ENCODE measurements around the gene NEMP1.
"Not testable (repeated sequence)": the region's sequence is repeated elsewhere in the genome, so short reads cannot be mapped to it uniquely, and the experiment has no call there.

The NEMP1 gene

DNA sequence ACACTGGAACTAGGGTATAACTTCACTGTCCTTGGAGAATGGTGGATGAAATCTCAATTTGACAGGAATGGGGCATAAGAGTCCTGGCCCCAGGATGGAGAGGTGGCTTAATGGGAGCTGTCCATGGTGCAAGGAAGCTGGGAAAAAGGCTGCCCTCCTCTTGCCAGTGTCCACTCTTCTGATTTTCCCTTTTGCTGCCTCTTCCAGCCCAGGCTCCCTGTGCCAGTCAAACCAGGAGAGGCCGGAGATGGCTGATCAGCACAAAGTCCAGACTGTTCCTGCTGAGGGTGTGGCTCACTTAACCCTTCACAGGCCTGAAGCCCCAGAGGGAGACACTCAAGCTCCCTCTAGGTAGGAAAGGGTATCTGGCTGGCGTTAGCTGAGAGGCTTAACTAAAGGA lies 28.7 kb downstream of the NEMP1 start, which contains the start of gene MYO1A:
Gene MYO1A (minus strand): TSS at position 240 of the 400 bp plus-strand sequence. CDS start 1,806 bp downstream, outside the sequence.
- no peak for DNase-seq

DNA sequence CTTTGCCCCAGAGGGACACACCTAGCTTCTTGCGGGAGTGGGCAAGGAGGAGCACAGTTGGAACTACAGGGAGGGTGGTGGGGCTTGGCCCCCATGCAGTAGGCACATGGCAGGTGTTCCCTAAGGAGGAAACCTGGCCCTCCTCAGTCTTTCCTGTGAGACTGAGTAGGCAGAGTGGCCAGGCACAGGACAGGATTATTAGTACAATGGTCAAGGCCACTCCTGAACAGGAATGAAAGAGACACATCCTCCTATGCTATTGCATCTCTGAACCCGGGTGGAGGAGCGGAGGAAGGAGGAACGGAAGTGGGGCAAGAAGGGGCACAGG lies 29.5 kb downstream of the NEMP1 start:
- no peak for DNase-seq

DNA sequence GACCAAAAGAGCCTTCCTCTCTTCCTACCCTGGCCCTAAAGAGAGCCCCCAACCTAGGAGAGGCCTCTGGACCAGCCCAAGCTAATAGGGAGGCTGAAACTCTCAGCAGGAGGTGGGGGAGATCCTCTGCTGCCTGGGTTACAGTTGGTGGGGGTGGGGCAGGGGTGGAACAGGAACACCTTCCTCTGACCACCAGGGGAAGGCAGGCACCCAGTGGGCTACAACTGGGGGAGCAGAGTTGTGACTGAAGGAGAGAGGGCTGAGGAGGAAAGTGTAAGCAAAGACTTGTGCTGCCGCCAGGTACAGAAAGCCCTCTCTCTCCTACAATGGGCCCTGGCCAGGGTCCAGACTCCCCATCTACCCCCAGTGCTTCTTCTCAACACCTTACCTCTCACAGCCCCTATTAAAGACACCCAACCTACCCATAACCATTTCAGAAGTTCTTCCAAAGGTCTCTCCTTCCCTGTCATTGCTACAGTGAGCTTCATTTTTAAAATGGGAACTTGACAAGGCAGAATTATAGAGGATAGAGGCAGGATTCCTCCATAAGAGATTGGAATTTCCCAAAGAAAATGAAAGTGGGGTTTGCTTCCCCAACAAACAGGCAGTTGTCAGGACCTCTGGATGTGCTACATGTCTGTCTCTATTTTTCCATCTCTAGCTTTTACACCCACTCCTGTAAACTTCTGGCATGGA lies 30.0 kb downstream of the NEMP1 start:
- DNase-seq = no peak

DNA sequence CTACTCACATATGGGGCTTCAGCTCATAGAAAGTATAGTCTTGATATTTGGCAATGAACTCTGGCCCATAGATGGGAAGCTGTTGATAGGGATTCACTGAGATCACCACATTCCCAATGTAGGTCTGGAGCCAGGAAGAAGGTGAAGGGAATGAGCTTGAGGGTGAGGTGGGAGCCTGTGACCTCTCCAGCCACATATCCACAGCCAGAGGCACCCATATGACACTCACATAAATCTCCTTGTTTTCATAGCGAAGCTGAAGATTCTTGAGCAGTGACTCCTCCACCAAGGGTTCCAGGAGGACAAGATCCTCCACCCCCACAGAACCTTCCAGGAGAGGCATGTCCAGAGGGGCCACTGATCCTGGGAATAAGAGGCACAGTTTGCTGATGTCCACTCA lies 30.6 kb downstream of the NEMP1 start:
- DNase-seq = no peak

DNA sequence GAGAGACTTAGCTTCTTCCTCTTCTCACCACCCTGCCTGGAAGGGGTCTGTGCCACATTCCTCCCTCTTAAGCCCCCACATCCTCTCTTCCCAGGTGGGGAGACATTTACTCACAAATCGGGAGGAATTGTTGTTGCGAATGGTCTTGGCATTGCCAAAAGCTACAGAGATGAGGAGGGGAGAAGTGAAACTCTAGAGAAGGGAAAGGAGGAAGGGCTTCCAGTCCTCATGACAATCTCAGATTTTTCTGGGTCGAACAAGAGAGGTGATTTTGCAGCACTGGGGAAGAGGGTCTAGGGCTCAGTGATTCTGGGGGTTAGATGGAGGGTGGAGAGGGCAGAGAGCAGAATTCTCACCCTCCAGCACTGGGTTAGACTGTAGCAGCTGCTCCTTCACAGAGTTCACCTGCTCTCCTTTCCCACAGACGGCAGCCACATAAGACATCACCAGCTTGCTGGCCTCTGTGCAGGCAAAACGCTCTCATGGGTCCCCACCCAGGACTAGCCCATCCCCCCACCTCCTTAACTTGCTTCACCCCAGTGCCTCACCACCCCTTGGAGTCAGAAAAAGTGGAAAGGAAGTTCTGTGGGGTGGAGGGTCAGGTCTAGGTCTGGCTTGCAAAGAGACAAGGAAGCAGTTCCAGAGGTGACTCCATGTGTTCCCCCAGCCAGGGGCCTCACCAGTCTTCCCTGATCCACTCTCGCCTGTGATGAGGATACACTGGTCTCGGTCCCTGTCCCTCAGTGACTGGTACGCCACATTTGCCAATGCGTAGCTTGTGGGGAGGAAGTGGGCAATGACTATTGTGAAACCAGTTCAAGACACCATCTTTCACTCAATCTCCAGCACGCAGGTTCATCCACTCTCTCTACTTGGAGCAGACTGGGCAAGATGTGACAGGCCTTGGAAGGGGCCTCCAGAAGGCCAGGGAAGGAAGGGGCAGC lies 31.4 kb downstream of the NEMP1 start:
- DNase-seq = peak; percentile 67 to 76

DNA sequence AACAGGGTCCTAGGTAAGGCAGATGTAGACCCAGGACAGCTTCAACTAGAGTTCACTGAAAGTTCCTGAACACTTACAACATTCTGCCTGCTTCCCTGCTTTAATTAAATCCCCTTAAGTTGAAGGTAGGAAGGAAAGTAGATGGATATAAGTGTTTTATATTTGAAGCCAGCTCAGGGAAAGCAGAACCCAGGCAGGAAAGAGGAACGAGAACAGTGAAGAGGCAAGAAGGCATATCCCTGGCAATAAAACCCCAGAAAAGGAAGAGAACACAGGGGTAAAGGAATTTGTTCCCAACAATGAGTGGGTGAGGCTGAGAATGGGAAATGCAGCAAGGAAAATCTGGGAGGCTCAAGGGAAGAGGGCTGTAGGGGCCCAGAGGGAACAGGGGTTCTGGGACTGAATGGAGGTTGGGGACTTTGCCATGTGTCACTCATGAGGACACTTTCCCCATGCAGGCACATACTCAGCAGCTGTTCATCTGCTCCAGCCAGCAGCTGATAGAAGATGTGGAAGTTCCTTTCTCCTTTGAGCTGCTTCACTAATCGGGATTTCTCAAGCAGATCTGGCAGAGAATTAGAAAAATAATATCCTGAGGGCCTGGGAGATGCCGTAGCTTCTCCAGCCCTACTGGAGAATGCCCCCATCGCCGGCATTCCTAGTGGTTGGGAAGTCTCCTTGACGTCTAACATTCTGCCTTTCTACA lies 32.4 kb downstream of the NEMP1 start:
- no peak for DNase-seq

DNA sequence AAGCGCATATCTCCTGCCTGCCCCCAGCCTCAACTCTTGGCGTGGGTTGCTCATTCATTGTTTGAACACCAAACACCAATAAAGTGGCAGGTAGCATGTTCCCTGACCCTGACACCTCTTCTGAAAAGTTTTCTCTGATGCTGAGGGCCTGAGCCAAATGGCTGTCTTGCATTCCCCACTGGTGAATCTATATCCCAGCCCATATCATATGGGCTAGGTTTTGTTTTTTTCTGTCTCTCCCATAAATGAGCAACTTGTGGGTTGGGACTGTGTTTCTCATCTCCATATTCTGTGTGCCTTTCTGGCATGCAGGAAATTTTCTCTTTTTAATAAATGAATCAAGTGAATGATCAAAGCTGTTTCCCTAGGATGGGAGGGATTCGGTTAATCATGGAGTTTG lies 33.7 kb downstream of the NEMP1 start:
- DNase-seq = no peak

DNA sequence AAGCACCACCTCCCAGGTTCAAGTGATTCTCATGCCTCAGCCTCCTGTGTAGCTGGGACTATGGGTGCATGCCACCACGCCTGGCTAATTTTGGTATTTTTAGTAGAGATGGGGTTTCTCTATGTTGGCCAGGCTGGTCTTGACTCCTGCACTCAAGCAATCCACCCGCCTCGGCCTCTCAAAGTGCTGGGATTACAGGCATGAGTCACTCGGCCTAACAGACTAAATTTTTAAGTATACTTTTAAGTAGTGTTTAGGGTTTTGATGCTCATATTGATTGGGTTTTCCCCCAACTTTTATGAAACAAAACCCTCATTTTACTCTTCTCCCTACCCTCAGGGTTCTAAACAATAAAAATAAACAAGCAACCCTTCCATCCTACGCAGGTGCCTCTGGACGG lies 34.1 kb downstream of the NEMP1 start:
- DNase-seq = no peak

DNA sequence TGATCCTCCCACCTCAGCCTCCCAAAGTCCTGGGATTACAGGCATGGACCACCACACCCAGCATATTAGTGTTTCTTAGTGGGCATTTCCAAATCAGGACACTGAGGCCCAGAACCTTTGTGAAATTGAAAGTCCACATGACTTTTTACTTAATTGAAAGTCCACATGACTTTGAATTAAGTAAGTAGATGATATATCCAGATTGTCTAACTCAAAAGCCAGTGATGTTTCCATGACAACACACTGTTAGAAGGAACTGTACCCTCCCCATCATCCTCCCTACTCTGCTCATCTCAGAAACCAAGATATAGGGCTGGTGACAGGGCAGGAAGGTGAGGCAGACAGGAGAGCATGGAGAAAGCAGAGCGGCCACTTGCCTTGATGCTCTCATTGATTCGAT lies 35.9 kb downstream of the NEMP1 start:
- no peak for DNase-seq

DNA sequence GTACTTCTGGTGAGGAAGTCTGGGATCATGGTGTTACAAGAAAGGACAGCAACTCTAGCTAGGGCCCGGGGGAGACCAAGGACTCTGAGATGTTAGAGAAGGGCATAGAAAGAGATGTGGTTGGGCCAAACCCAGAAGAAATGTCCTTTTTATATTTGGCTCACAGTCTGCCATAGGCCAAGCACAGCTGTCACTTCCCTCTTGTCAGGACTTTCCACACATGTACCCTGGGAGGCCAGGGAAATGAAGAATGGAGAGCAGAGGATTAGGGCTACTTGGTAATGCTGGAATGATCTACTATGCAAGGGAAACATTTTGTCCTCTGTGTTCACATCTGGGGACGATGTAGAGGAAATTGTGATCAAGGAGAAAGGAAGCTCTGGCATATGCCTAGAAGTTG lies 37.8 kb downstream of the NEMP1 start:
- no peak for DNase-seq

DNA sequence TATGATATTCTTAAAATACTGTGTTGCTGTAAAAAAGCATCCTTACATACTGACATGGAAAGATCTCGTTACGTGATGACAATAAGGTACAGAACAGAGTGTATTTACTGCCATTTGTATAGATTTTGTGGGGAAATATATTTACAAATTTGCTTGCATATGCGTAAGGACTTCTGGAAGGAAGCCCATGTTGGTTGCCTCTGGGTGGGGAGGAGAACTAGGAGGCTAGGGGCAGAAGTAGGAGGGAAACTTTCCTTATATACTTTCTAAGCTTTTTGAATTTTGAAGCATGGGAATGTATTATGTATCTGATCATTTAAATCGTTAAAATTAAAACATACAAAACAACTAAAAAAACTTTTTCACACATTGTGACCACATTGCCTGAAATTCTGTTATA lies 38.4 kb downstream of the NEMP1 start:
- no peak for DNase-seq

DNA sequence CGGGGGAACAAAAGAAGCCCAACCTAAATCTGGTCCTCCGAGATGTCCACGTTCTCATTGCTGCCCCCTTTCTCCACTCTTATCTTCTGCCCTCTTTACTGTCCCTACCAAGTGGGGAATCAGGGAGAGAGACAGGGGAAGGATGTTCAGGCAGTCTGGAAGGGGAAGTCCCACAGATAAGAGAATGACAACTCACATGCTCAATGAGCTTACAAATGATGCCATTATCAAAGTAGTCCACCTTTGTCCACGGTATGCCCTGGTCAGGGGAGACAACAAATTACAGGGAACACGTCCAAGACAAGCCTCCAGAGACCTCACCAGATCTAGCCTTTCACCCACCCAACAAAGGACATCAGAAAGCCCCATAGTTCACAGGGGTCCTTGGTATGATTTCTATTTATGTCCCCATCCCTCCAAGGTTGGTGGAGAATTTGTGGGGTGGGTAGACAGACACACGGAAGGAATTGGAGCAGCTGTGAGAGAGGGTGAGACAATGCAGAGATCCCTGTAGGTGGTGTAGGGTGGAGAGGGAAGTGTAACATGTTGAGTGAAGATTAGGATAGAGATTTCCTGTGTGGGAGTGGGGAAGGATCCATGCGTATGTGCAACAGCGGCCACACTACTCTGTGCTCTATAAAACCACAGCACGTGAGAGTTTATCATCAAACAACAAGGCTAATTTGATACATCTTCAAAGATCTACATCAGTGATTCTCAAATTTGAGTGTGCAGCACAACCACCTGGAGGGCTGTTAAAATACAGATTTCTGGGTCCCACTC lies 39.4 kb downstream of the NEMP1 start:
- no peak for DNase-seq

DNA sequence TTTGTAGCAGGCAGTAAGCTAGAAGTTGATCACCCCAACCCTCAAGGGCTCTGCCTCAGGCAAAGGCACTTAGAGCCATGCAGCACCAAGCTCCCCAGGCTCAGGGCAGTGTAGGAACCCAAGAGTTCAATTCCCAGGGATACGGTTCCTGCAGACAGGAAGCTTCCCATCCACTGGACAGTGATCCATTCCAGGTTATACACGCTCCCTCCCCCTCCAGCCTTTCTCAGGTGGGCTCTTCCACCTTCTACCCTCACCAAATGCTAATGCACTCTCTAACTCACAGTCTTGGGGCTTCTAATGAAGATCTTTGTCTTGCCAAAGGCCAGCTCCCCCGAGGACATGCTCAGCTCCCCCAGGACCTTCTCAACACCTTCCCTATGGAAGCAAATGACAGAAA lies 41.3 kb downstream of the NEMP1 start:
- DNase-seq = no peak

DNA sequence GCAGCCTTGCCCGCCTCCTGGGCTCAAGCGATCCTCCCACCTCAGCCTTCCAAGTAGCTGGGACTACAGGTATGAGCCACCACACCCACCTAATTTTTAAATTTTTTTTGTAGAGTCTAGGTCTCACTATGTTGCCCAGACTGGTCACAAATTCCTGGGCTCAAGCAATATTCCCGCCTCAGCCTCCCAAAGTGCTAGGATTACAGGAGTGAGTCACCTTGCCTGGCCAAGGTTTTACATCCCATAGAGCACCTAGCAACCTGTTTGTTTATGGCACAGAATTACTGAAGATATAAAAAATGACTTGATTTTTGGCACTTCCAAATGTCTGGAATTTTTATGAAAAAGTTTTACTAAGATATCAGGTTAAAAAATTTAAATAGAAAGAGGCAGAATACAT lies 45.2 kb downstream of the NEMP1 start:
- DNase-seq = no peak

DNA sequence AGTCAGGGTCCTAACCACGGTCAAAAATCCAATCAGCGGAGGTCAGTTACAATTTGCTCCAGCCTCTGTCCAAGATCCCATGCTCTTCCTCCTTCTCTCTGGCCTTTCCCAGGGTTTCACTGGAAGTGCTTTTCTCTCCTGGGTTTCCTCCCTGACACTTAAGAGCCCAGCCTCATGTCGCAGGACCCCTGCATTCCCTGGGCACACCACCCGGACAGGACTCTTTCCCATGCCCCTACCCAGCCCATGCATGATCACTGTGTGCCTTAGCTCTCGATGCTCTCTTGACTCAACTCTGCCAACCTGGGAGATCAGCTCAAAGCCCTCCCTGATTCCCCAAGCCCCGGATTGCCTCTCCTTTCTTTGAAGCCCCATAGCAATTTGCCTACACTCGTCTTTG lies 46.8 kb downstream of the NEMP1 start:
- DNase-seq = no peak

DNA sequence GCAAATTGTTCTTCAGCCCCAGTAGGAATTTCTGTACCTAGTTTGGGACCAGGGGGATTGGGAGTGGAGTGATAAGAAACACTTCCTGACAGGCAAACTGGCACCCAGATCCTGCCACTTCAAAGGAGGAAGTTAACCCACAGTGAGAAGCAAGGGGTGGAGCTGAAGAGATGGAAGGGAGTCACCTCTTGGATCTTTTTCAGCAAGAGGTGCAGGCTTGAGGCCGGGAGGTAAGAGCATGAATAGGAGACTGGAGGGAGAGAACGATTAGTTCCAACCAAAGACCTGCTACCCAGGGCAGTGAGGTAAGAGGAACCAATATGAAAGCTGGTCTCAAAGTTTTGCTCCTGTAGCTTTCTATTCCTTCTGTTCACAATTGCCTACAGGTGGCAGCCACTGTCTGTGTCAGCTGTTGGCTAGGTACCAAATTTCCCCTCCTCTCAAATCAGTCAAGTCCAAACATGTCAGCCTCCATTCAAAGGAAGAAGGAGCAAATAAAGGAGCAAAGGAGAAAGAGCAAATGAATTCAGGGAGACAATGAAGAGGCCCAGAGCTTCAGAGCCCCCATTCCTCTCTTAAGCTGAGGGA lies 47.4 kb downstream of the NEMP1 start:
- no peak for DNase-seq

DNA sequence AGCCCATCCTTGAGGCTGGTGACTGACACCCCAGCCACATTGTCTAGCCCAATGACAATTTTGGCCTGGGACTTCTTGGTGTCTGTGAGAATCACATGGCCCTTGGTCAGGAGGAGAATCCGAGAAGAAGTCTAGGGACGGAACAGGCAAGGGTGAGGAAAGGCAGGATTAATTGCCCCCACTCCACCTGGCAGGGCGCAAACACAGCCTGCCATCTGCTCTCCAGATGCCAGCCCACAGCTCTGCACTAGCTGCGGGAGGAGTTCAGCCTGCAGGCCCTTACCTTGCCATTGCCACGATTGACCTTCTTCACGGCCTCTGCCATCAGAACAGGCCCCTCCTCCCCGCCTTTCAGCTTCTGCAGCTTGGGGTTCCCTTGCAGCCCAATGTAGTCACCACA lies 49.1 kb downstream of the NEMP1 start:
- no peak for DNase-seq

DNA sequence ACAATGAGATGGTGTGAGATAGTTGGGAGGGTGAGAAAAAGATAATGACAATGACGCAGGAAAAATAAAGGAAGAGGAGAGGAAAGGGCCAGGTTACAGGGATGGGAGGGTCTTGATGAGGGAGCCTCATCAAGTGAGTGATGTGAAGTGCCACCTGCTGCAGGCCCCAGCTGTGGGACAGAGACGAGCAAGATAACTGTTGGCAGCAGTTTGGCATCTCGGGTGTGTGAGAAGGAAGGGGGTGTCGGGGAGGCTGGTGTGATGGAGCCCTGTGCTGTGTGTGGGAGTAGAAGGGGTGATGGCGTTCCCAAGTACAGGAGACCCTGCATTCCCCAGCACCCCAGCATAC lies 50.8 kb downstream of the NEMP1 start:
- DNase-seq = no peak

DNA sequence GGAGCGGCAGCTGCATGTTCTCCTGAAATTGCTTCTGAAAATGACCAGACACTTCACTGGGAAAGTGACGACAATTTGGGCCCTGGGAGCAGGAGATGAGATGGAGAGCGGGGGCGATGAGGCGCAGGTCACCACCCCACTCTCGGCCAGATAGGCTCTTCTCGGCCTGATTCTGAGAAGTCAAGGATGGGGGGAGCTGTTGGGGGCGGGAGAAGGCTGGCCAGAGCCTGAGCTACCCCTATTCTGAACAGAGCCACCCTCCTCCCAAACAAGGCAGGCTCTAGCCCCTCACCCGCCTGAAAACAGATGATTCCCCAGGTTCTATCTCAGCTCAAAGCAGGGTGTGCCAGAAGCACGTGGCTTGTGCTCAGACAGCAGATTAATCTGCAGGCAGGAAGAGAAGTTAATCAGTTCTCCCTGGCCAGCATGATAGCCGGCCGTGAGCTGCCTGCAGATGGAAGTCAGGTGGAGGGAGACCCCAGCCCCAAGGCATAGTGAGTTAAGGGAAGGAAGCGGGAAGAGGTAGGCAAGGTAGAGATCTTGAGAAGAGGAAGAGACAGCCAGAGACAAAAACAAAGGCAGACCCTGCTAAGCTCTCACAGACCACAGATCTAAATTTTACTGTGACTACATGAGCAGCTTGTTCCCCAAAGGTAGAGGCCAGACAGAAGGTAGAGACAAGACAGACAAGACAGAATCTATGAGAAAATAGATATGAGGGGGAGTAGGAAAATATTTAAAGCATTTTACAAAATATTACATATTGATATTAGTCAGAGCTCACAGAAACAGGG lies 51.4 kb downstream of the NEMP1 start:
- peak in 1 of 2 experiments; percentile 23 for DNase-seq

DNA sequence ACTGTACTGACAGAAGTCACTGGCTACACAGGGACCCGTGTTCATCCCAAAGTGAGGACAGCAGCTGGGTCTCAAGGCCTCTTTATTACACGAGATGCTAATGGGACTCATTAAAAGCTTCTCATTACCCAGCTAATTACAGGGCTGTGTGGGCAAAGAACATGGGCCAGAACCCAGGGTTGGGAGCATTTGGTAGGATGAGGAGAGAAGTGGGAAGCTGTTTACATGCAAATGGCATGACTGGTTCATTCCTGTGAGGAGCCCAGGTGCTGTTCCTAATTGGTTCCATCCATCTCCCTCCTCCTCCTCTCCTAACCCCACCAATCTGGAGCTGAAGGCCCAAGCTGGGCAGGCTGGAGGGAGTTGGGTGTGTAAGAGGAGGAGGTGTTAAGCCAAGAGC lies 53.4 kb downstream of the NEMP1 start:
- no peak for DNase-seq

DNA sequence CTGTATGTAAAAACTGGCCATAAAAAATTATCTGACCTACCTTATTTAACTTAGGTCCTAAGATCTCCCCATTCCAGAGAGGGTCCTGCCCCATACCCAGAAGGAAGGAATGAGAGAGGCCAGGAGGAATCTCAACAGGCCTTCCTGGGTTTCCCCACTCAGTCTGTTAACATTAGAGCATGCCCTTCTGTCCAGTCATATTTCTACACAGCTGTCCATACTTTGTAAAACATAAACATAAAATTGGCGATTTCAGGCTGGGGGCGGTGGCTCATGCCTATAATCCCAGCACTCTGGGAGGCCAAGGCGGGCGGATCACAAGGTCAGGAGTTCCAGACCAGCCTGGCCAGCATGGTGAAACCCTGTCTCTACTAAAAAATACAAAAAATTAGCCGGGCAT lies 56.3 kb downstream of the NEMP1 start:
- DNase-seq = not testable (repeated sequence)
